Left ventricle myocardium inferior (tissue), 1 donor: Measurements from ENCODE around the gene ZNF483. TPM values are rescaled to one million over a fixed set of nuclear protein-coding genes. Genes with fewer than 3 reads are reported as not detected.
A peak's percentile ranks its signal among the peaks of the same experiment; 100 is the strongest.
"Not testable (repeated sequence)": the region's sequence is repeated elsewhere in the genome, so short reads cannot be mapped to it uniquely, and the experiment has no call there.

ENCODE experiments used
- DNase-seq: peaks from one replicate; pipeline ENCODE4 v3.0.0-alpha.2; 2020
- H3K27ac ChIP-seq: fragments of 200-600 bp; replicated peaks from 2 replicates; pipeline ENCODE4 v1.8.0; 2021
- H3K27me3 ChIP-seq: fragments of 200-600 bp; 2 replicates; pipeline ENCODE4 v1.8.0; 2021; ENCODE audit warnings: low read depth
- H3K36me3 ChIP-seq: fragments of 200-600 bp; 2 replicates; pipeline ENCODE4 v1.8.0; 2021
- H3K4me1 ChIP-seq: fragments of 200-600 bp; 2 replicates; pipeline ENCODE4 v1.8.0; 2021
- H3K4me3 ChIP-seq: fragments of 200-600 bp; 2 replicates; pipeline ENCODE4 v1.8.0; 2021; ENCODE audit warnings: mild to moderate bottlenecking, moderate library complexity
- H3K9me3 ChIP-seq: fragments of 200-600 bp; replicated peaks from 2 replicates; pipeline ENCODE4 v1.8.0; 2021
- intact Hi-C: fragments of 100-400 bp; cut with micrococcal nuclease; formaldehyde crosslinking; loops from one replicate; pipeline ENCODE4 v1.11.0; 2022
- total RNA-seq: library from RNA; stranded (reverse); fragmentation: NEBNext Ultra II Directional; extraction: Animal tissue kit (Norgen Biotek cat#: 25700); gene quantifications from one replicate; pipeline ENCODE4 v1.2.1, GENCODE V29; 2021
- TF ChIP-seq, protein P1 (sequence below): fragments of 200-600 bp; IDR thresholded peaks from 2 replicates; pipeline ENCODE4 v1.8.0; 2021; ENCODE audit warnings: antibody characterized with exemption, mild to moderate bottlenecking, borderline replicate concordance
- donor health status: DM: no; HTN: yes; CAD: no; lungs with severe emphysema.

ZNF483 gene
- total RNA-seq, 1 donor from 2014 or later, result 5.8 TPM

DNA sequence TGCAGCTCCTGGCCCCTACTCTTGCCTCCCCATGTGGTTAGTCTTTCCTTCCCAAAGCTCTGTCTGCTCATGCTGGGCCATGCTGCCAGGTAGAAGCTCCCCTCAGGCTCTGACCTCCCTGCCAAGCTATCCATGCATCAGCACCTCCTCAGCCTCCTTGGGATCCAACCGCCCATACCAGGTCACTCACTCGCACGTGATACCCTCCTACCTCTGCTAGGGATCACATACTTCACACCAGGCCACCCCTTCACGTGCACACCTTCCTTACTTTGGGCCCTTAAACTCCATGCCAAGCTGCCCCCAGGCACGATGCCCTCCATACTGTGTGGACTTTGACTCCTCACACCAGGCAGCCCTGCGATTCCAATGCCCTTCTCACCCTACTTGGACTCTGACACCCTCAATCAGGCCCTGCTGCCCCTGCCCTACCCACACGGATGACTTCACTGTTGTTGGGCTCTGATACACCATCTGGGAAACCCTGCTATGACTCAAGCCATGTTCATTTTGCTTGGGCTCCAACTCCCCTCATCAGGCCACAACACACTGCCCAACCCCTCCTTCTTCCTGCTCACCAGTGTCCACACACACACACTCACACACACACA is 34.1 kb downstream of the ZNF483 start:
- no peak overlapping the region for H3K27ac ChIP-seq
- DNase-seq, result no peak
- H3K4me3 ChIP-seq, result no peak overlapping the region
- peaks cover 52% of the 10 kb centered on the region for H3K36me3 ChIP-seq
- intact Hi-C loops, result no loop called here
- TF ChIP-seq, protein P1, sequence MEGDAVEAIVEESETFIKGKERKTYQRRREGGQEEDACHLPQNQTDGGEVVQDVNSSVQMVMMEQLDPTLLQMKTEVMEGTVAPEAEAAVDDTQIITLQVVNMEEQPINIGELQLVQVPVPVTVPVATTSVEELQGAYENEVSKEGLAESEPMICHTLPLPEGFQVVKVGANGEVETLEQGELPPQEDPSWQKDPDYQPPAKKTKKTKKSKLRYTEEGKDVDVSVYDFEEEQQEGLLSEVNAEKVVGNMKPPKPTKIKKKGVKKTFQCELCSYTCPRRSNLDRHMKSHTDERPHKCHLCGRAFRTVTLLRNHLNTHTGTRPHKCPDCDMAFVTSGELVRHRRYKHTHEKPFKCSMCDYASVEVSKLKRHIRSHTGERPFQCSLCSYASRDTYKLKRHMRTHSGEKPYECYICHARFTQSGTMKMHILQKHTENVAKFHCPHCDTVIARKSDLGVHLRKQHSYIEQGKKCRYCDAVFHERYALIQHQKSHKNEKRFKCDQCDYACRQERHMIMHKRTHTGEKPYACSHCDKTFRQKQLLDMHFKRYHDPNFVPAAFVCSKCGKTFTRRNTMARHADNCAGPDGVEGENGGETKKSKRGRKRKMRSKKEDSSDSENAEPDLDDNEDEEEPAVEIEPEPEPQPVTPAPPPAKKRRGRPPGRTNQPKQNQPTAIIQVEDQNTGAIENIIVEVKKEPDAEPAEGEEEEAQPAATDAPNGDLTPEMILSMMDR, result no peak
- no peaks in the 10 kb centered on the region for H3K27me3 ChIP-seq
- no peaks in the 10 kb centered on the region for H3K4me1 ChIP-seq
- H3K9me3 ChIP-seq, result peaks cover 39% of the 10 kb centered on the region

DNA sequence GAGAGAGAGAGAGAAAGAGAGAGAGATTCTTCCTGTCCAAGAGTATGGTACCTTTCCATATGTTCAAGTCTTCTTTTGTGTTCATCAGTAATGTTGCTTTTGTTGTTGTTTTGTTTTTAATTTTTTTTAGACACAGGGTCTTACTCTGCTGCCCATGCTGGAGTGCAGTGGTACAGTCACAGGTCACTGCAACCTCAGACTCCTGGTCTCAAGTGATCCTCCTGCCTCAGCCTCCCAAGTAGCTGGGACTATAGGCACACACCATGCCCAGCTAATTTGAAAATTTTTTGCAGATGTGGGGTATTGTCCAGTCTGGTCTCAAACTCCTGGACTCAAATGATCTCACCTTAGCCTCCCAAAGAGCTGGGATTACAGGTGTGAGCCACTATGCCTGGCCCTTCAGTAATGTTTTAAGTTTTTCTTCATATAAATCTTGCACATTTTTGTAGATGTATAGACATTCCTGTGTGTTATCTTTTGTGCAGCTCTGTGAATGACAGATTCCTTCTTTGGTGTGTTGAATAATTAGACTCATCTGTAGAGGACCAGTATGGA is 36.3 kb downstream of the ZNF483 start:
- peaks cover 18% of the 10 kb centered on the region for H3K9me3 ChIP-seq
- H3K4me1 ChIP-seq, result peaks cover 5% of the 10 kb centered on the region
- H3K27me3 ChIP-seq, result no peaks in the 10 kb centered on the region
- intact Hi-C loops, result no loop called here
- DNase-seq, result no peak
- peaks cover 52% of the 10 kb centered on the region for H3K36me3 ChIP-seq
- H3K27ac ChIP-seq, result no peak overlapping the region
- TF ChIP-seq, protein P1, result no peak
- H3K4me3 ChIP-seq, result no peak overlapping the region

DNA sequence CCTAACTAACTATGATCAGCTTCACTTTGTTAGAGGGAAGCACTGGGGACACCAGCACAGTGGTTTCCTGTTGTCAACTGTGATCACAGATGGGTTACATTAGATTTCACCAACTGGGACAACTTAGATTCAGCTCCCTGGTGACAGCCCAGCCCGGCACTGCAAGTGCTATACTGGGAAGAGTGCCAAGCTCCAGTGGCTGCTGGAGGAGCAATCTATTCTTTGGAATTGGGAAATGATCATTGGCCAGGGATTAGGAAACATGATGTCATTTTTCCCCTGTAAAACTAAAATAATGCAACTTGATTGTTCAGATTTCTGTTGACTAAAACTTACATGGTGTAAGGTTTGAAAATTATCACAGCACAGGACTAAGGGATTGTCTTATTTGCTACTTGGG is 41.3 kb downstream of the ZNF483 start:
- intact Hi-C loops, result no loop called here
- Histone ChIP-seq H3K4me3 (no peak overlapping the region), H3K9me3 (peaks cover 15% of the 10 kb centered on the region), H3K4me1 (peaks cover 12% of the 10 kb centered on the region), H3K27me3 (no peaks in the 10 kb centered on the region), H3K36me3 (peaks cover 93% of the 10 kb centered on the region), H3K27ac (no peak overlapping the region)
- TF ChIP-seq, protein P1, result no peak
- no peak for DNase-seq

DNA sequence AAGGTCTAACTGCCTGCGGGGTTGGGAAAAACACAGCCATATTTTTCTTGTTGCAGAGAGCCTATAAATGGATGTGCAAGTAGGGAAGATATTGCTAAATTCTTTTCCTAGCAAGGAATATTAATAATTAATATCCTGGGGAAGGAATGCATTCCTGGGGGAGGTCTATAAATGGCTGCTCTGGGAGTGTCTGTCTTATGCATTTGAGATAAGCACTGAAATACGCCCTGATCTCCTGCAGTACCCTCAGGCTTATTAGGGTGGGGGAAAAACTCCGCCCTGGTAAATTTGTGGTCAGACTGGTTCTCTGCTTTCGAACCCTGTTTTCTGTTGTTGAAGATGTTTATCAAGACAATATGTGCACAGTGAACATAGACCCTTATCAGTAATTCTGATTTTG is 43.1 kb downstream of the ZNF483 start:
- H3K27ac ChIP-seq, intact Hi-C loops, H3K4me3 ChIP-seq, H3K27me3 ChIP-seq, DNase-seq: not testable (repeated sequence)
- H3K9me3 ChIP-seq, result peaks cover 15% of the 10 kb centered on the region
- H3K4me1 ChIP-seq, result peaks cover 12% of the 10 kb centered on the region
- H3K36me3 ChIP-seq, result peaks cover 92% of the 10 kb centered on the region

DNA sequence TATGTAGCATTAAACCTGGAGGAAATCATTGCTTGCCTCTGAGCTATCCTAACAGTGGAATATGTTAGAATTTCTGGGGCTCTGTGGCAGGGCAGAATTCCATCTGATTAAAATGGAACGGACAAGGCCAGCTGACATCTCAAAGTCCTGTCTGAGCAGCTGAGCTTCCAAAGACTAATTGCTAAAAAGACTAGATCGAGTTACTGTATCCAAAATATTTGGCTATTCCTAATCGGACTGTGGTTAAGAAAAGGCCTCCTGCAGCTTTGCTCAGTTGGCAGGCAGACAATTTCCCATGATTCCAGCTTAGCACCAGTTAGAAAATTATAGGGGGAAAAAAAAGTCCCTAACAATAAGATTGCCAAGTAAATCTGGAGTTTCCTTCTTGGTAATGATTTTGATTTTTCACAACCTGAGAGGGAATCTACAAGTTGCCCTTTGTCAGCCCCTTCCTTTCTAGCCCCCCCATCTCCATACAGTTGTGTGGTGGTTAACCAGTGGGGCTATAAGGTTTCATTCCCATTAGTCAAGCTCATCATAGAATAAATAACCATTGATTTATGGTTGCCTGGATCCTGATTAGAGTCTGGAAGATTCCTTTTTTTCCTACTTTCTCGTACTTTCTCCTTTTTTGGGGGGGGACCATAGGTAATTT is 48.1 kb downstream of the ZNF483 start:
- peaks cover 10% of the 10 kb centered on the region for H3K9me3 ChIP-seq
- H3K27ac ChIP-seq, result peak overlapping the region; percentile 34
- no peak overlapping the region for H3K4me3 ChIP-seq
- peaks cover 96% of the 10 kb centered on the region for H3K36me3 ChIP-seq
- intact Hi-C loops, result no loop called here
- no peak for DNase-seq
- H3K27me3 ChIP-seq, result no peaks in the 10 kb centered on the region
- no peaks in the 10 kb centered on the region for H3K4me1 ChIP-seq
- TF ChIP-seq, protein P1, result no peak

DNA sequence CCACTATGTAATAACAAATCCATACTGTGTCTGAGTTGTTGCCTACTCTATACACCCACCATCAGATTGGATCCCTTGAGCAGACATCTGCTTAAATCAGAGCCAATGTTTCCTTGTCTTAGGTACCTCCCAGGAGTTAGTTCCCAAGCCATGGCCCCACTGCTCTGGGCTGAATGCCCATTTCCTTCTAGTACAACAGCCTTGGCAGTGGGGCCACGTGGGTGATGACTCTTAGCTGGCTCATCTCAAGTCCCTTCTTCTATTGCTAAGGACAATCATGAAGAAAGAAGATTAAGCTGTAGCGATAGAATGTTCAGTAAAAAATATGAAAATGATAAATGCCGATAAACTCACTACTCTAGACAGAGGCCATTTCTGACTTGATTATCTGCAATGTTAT is 57.9 kb downstream of the ZNF483 start:
- no peaks in the 10 kb centered on the region for H3K4me1 ChIP-seq
- no peaks in the 10 kb centered on the region for H3K27me3 ChIP-seq
- DNase-seq, result no peak
- intact Hi-C loops, result no loop called here
- no peaks in the 10 kb centered on the region for H3K9me3 ChIP-seq
- H3K4me3 ChIP-seq, result no peak overlapping the region
- TF ChIP-seq, protein P1, result no peak
- no peak overlapping the region for H3K27ac ChIP-seq
- H3K36me3 ChIP-seq, result peaks cover 80% of the 10 kb centered on the region
